LHCN-M2 (cell line): Measurements from ENCODE around the gene RAPGEF1. TPM values are rescaled to one million over a fixed set of nuclear protein-coding genes. Genes with fewer than 3 reads are reported as not detected.
"Not testable (repeated sequence)": the region's sequence is repeated elsewhere in the genome, so short reads cannot be mapped to it uniquely, and the experiment has no call there.

Experiments used
- DNase-seq: peaks from one replicate; pipeline ENCODE4 v3.0.0-alpha.2; 2012; ENCODE audit warnings: low read depth
- total RNA-seq: library from RNA; depleted of rRNA; stranded (reverse); fragments of >200 nt; gene quantifications from 2 replicates; pipeline ENCODE4 v1.2.3, GENCODE V29; 2014

Gene RAPGEF1
- total RNA-seq, 1 experiment from 2014 or later: 44.9 TPM

DNA sequence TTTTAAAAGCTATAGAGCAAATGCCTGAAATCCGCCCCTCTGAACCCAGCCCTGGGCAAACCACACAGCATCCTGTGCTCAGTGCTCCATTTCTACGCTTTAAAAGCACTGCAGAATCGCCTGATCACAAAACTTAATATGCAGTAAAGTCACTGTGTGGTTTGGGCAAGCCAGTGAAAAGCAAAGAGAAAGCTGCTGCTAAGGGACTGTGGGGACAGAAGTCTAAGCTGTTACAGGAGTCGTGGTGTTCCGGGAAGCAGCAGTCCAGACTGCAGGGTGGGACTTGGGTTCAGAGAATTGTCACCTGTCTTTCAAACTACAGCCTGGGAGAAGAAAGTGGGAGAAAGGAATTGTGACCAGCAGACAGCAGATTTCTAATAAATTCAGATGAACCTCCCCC lies 8.2 kb downstream of the RAPGEF1 start:
- no peak for DNase-seq

DNA sequence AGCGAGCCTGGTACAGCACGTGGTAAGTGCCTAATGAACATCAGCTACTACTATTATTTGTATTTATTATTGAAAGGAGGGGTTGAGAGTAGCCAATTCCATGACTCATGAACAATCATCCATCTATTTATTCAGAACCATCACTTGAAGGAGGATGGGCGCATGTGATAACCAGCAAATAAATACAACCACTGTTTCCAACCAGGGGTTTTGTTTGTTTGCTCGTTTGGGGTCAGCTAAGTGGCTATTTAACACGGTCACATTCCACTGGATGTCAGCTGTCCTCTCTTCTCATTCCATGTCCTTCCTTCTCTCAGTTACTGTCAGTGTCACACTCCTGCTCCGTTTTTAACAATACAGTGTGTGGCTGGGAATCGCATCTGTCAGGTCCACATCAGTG lies 8.6 kb downstream of the RAPGEF1 start:
- DNase-seq: peak; percentile 45

DNA sequence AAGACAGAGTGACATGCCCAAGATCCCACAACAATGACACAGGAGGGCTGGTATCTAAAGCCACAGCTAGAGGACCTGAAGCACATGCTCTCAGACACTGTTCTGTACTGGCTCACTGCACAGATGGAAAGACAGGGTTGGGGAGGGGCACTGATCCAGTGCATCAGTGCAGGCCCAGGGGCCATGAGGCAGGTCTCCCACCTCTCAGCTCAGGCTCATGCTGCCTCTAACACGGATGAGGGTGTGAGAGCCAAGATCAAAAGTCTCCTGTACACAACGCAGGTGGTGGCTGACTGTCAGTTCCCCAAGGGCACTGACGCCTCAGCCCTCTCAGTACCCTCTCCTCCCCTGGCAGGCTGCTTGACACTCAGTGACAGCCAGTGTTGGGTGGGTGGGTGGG lies 10.9 kb downstream of the RAPGEF1 start:
- DNase-seq: no peak

DNA sequence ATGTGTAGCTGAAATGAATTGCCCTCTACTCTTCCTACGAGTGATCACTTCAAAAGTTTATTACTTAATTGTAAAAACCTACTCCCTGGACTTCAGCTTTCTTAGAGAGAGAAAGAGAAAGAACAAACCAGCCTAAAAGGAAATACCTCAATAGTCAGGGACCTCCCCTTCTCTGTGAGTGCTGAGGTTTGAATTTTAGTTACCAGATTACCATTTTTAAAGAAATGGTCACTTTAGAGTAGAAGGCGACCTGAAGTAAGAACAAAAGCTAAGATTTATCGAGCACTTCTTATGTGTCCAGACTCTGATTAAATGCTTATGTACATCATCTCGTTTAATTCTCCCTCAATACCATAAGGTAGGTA lies 11.3 kb downstream of the RAPGEF1 start:
- DNase-seq: no peak

DNA sequence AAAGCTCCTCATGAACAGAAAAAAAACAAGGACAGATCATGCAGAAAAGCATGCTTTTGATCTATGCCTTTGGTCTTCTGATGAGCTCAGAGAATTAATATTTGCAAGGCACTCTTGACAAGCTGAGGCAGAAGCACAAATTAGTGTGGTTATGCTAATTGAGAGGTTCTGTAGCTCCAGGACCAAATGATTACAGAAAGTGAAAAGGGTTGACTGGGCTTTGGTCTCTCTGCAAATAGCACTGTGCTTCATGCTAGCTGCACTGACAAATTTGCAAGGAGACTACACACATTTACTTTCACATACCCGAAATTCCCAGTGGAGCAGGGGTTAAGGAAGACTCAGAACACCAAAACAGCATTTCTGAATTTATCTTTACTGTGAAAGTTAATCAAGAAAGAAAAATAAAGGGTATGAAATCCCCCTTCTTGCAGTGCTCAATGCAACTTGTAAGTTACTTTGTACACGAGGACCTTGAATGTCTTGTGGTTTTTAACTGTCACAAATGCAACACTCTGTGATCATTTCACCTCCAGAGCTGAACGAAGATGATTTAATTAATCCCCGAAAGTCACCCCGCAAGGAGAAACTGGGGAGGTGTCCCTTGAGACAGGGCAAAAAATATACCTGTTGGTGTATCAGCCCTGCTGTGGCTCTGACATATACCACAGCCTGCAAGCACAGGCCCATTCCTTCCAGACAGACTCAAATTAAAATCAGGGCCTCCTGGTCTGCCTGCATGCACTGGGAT lies 11.9 kb downstream of the RAPGEF1 start:
- no peak for DNase-seq

DNA sequence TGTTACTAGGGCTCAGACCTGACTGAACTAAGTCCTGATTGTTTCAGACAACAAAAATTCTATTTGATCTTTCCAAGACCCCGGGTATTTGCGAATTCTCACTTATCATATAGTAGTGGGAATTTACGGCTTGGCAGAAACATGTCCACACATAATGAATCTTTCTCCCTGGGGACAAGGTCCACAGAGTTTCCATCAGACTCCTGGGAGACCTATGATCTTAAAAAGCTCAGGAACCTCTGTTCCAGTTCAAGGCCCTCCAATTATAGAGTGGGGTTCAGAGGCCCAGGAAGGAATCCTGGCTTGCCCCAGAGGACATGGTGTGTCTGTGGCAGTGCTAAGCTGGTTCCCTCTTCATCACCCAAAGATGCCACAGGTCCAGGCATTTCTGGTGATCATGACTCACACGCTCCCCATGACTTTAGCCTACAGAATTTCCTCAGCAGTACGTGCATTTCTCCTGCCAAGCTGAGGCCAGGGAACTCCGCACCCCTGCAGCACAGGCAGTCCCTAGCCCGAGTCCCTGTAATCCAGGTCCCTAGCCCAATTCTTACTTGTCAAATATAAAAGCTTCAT lies 12.6 kb downstream of the RAPGEF1 start:
- DNase-seq: peak; percentile 74

DNA sequence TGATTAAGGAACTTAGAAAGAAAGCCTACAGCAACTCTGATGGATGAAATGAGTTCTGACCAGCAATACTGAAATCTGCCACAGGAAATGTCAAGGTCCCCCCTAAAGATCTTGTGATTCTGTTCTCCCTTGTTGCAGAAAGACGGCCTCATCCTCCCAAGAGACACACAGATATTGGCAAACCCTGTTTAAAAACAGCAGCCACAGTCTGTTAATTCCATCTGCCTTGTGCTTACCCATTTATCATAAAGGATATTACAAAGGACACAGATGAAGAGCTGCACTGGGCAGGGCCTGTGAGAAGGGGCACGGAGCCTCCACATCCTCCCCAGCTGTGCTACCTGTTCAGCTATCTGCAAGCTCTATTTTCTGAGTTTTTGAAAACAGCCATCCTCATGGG lies 15.2 kb downstream of the RAPGEF1 start:
- no peak for DNase-seq

DNA sequence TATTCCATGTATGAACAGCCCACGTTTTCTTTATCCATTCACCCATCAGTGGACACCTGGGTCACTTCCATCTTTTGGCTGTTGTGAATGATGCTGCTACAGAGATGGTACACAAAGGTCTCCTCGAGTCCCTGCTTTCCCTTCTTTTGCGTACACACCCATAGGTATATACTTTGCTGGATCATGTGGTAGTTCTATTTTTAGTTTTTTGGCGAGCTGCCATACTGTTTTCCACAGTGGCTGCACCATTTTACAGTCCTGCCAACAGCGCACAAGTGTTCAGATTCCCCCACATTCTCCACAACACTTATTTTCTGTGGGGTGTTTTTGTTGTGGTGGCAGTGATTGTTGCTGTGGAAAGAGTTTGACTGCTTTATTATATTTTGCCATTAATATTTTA lies 16.2 kb downstream of the RAPGEF1 start:
- no peak for DNase-seq

DNA sequence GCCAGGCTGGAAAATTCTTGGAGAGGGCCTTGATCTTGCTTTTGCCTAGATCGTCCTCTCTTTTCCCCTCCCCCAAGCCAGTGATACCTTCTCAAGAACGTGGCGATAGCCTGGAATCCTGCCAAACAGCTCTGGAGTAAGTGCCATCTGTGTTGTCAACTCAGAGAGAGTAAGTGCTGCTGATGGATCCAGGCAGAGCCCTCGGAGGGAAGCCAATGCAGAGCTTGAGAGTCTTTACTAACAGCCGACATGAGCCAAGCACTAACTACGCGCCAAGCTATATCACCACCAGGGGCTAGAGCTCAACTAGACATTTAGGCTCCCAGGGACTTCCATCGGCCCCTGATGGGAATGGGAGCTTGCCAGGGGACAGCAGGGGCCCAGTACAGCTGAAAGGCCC lies 17.6 kb downstream of the RAPGEF1 start:
- no peak for DNase-seq

DNA sequence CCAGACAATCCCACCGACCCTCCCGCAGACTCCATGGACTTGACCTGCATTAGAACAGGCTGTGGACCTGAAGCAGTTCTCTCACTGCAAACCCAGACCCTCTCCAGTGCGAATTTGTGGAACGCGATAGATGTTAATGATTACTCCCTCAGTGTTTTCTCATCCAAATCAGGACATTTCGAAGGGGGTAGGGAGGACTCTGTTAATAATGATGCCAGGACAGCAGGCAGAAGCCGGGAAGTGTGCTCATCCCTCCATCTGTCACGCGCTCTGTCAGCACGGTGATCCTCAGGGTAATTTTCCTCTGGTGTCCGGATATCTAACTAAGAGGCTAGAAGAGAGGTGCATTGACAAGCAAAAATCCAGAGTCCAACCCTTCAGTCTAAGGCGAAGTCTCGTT lies 18.8 kb downstream of the RAPGEF1 start:
- DNase-seq: no peak

DNA sequence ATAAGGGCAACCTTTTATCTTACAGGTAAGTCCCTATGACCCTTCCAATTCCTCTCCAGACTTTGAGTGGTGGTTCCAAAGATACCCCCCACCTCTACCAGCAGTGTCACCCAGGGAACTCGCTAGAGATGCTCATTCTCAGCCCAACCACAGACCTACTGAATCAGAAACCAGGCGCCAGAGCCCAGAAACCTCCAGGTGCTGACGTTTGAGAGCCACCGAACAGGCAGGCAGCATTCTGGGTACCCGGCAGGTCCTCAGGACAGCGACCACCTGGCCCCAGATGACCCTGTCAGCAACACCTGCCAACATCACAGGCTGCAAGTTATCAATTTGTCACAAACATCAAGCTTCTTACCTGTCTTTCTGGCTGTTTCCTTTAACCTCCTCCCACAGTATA lies 19.5 kb downstream of the RAPGEF1 start:
- no peak for DNase-seq

DNA sequence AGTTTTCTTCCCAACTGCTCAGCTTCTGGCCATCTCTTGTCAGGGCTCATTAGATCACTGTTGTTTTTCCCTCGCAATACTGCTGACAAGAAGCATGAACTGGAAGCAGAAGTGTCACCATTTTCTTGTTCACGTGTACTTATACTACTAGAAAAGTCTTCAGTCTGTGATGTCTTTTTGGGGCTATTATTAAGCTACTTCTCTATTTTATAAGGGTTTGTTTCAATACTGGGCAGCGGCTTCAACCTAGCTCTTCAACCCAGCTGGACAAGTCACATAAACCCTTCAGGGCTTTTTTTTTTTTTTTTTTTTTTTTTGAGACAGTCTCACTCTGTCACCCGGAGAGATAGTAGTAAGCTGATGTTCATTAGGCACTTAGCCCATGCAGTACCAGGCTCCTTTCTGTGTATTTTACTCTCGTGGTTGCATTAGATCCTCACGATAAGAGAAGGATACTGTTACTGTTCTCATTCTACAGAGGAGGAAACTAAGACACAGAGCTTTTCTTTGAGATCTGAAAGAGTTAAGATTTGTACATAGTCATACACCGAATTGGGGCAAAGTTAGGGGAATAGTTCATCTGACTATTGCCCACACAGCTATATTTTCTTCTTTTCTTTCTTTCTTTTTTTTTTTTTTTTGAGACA lies 20.5 kb downstream of the RAPGEF1 start:
- no peak for DNase-seq

DNA sequence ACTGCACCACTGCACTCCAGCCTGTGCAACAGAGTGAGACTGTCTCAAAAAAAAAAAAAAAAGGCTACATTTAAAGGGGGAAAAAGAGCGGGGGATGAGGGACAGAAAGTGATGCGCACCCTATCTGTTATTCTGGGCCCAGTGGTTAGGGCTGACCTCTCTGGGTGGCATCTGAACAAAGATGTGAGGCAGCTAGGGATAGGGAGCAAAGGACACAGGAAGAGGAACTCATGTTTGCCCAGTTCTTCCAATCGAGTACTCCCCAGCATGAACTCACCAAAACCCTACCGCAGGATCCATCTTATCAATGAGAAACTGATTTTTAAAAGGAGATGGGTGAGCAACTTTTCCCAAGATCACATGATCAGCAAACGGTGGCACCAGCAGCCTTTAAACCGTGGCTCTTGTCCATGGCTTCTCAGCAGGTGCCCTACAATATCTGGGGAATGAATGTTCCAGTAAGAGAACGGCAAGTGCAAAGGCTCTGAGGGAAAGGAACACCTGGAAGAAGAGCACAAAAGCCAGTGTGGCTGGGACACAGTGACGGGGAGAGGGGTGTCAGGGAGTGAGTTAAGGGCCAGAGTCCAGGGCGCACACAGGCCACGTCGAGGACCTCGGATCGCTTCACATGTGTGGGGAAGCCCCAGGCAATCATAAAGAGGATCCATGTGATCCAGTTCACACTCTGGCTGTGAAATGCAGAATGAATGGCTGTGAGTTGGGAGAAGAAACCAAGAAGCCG lies 22.0 kb downstream of the RAPGEF1 start:
- no peak for DNase-seq

DNA sequence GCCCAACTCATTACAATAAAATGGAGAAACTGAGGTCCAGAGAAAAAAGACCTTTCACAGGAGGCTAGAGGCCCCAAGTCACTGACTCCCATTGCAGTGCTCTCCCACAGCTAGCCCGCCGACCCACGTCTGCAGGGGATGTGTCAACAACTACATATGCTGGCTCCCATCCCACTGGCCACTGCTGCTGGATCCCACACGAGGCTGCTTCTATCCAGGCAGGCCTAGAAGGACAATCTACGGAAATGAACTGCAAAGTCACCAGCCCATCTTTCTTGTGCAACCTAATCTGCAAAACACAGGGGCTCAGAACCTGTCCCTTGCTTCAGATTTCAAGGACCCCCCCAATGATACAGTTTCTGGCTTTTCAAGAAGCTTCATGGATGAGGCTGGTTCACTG lies 24.0 kb downstream of the RAPGEF1 start:
- no peak for DNase-seq

DNA sequence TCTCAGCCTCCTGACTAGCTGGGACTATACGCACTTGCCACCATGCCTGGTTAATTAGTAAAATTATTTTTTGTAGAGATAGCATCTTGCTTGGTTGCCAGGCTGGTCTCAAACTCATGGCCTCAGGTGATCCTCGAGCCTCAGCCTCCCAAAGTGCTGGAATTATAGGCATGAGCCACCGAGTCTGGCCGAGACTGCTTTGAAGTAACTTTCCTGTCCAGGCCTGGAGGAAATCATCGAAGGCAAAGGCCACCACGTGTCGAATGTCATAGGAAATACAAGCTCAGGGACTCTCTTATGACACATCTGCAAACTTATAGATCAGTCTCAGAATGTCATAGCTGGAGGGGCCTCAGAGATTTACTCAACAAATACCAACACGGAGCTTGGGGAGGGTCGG lies 25.1 kb downstream of the RAPGEF1 start:
- DNase-seq: no peak

DNA sequence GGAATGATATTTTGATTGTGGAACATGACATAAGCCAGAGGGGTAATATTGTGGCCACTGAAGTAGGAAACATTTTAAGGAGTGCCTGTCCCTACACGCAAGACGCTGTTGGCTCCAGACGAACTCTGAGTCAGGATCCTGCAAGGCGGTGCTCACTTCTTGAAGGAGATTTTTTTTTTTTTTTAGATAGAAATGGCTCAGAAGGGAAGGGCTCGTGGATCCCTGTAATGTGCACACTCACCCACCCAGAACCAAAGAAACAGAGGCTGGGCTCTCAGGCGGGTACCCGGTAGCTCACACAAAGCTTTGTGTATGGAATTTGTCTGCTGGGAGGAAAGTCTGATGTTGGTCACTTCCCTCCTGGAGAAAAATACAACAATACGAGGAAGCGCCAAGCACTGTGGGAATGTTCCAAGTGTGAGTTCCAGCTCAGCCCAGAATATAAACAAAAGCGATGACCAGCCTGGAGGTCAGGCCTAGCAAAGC lies 25.7 kb downstream of the RAPGEF1 start:
- DNase-seq: peak; percentile 87

DNA sequence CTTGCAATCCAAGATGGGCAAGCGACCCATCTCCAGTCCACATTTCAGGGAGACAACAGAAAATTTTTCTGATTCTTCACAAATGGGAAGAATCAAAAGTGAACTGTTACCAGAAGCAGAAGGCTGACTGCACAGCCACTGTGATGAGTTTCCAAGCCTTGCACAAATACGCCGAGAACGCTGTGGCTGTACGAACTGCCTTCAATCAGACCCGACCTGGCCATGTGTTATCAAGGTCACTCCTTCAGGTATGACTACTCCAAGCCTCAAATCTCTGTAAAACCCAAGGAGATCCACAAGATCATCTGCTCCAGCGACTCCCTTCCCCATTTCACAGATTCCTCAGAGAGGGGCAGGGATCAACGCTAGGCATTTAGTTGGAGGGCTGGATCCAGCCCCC lies 26.9 kb downstream of the RAPGEF1 start:
- no peak for DNase-seq

DNA sequence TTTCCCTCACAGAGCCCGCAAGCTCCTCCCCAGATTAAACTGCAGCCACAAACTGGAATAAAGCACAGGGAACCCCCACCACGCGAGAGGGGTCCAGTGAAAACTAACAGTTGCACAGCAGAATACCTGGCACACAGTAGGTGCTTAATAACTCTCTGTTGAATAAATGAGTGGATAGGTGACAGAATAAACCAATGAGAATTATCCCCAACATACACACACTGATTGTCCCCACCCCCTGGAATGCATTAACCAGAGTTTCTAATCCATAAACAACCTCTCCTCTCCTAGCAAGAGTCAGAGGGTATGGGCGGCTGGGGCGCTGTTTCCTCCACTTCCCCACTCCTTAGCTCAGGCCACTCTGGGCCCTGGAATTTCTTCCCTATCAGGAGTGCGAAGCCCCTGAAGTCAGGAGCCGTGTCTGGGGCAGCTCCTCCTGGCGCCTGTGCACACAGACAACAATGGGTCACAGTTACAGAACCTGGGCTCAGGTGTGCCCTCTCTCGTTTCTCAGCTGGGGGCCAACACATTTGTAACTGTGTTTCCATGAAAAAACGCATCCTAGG lies 27.6 kb downstream of the RAPGEF1 start:
- no peak for DNase-seq

DNA sequence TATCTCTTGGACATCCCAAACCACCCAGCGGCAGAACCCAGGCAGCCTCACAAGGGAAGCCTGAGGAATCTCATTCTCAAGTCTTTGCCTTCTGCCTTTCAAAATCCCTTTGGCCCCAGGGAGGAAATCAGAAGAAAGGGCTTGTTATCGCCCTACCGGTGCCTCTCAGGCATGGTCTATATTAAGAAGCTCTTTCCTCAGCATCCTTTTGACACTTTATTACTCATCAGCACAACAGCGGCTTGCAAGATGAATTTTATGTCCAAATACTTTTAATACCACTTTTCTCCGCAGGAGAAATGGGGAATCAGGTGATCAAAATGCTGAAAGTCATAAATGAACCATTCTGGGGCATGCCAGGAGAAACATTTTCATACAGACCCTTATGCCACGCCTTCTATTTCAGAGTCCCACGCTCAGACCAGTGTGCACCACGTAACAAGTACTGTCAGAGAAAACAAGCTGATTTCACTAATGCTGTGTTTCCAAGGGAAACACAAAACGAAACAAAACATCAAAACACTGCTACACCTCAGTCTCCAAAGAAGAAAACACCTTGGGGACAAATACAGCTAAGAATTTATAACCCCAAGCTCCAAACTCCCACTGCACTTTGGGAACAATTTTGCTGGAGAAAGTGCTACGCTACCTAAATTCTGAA lies 30.0 kb downstream of the RAPGEF1 start:
- DNase-seq: peak; percentile 68

DNA sequence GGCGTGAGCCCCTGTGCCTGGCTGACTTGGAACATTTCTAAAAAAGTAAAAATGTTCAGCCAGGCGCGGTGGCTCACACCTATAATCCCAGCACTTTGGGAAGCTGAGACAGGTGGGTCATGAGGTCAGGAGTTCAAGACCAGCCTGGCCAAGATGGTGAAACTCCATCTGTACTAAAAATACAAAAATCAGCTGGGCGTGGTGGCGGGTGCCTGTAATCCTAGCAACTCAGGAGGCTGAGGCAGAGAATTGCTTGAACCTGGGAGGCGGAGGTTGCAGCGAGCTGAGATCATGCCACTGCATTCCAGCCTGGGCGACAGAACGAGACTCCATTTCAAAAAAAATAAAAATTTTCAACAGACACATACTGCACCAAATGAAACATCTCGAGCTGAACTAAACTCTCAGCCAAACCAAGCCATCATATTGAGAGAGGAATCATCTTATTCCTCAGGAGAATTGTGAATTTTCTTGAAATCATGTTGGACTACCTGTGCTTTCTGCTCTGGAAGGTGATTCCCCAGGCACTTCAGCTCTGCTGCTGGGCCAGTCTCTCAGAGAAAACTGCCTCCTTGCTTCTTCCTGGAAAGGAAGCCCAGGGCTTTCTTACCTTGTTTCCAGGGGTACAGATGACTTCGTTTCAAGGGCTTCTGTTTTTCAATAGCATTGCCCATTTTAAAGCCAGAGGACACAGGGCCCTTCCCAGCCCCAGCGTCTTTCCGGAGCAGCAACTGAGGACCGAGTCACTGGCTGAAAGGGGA lies 30.7 kb downstream of the RAPGEF1 start:
- DNase-seq: not testable (repeated sequence)
